OCI-LY7 (cell line): ENCODE results near the gene ST6GAL2. TPM values are rescaled to one million over a fixed set of nuclear protein-coding genes. Genes with fewer than 3 reads are reported as not detected.

ENCODE experiments used
- BruUV-seq: library from RNA; stranded (reverse); fragments of 400-500 nt; replicated peaks from 2 replicates; lab custom pipeline; 2021; lab: Mats Ljungman, UMichigan
- CTCF ChIA-PET: fragments of 300-600 bp; sonication (Branson Sonifier 250); formaldehyde crosslinking; loops from one replicate; lab custom pipeline; 2022; ENCODE audit warnings: antibody characterized with exemption; ENCODE audit not compliant: unreplicated experiment; lab: Charles Lee
- POLR2A ChIA-PET: fragments of 300-600 bp; sonication (Branson Sonifier 250); formaldehyde crosslinking; loops from one replicate; lab custom pipeline; 2022; ENCODE audit warnings: antibody characterized with exemption; lab: Charles Lee
- DNase-seq: peaks from one replicate; pipeline ENCODE4 v3.0.0-alpha.2; 2015; ENCODE audit warnings: low spot score
- H2AFZ ChIP-seq: fragments of 200-600 bp; sonication (generic), shearing (Covaris generic); 2 replicates; pipeline ENCODE4 v1.6.1; 2014; ENCODE audit warnings: mild to moderate bottlenecking, antibody characterized with exemption, low read length, moderate library complexity
- H3K27ac ChIP-seq: fragments of 200-600 bp; sonication (generic); 2 replicates; pipeline ENCODE4 v1.5.1; 2014; ENCODE audit warnings: mixed run types, low read depth, mild to moderate bottlenecking, moderate library complexity, low read length, inconsistent platforms; ENCODE audit not compliant: poor library complexity, severe bottlenecking
- H3K36me3 ChIP-seq: fragments of 200-600 bp; sonication (generic); 2 replicates; pipeline ENCODE4 v1.6.1; 2014; ENCODE audit warnings: mild to moderate bottlenecking, antibody characterized with exemption, low read length, moderate library complexity, mixed read lengths; ENCODE audit not compliant: insufficient read depth
- H3K4me1 ChIP-seq: fragments of 200-600 bp; sonication (generic); 2 replicates; pipeline ENCODE4 v1.5.1; 2014; ENCODE audit warnings: mild to moderate bottlenecking, low read length; ENCODE audit not compliant: insufficient read depth, poor library complexity, severe bottlenecking
- H3K4me2 ChIP-seq: fragments of 200-600 bp; sonication (generic); 2 replicates; pipeline ENCODE4 v1.6.1; 2014; ENCODE audit warnings: mild to moderate bottlenecking, low read length
- H3K4me3 ChIP-seq: fragments of 200-600 bp; sonication (generic); 2 replicates; pipeline ENCODE4 v1.5.1; 2014; ENCODE audit warnings: mild to moderate bottlenecking, low read depth, low read length; ENCODE audit not compliant: poor library complexity, severe bottlenecking
- H3K79me2 ChIP-seq: fragments of 200-600 bp; sonication (generic); 2 replicates; pipeline ENCODE4 v1.6.1; 2016; ENCODE audit warnings: low read depth, mild to moderate bottlenecking, low read length, moderate library complexity, mixed read lengths; ENCODE audit not compliant: insufficient read depth
- H3K9me2 ChIP-seq: fragments of 200-600 bp; sonication (generic); 2 replicates; pipeline ENCODE4 v1.6.1; 2016; ENCODE audit warnings: mild to moderate bottlenecking, low read length, mixed read lengths; ENCODE audit not compliant: insufficient read depth
- H3K9me3 ChIP-seq: fragments of 200-600 bp; sonication (generic); 2 replicates; pipeline ENCODE4 v1.6.1; 2014; ENCODE audit warnings: mild to moderate bottlenecking, mixed run types, low read length, mixed read lengths
- H4K20me1 ChIP-seq: fragments of 200-600 bp; sonication (generic); 2 replicates; pipeline ENCODE4 v1.6.1; 2014; ENCODE audit warnings: mild to moderate bottlenecking, antibody characterized with exemption, low read length, moderate library complexity, mixed read lengths; ENCODE audit not compliant: insufficient read depth
- EZH2phosphoT487 ChIP-seq: fragments of 200-600 bp; sonication (generic); IDR thresholded peaks from 2 replicates; pipeline ENCODE4 v1.6.1; 2018; ENCODE audit warnings: low read depth, borderline replicate concordance, mild to moderate bottlenecking, mixed run types, antibody characterized with exemption, low read length, moderate library complexity, mixed read lengths
- intact Hi-C: fragments of 100-400 bp; cut with micrococcal nuclease; formaldehyde crosslinking; loops from one replicate; pipeline ENCODE4 v1.10.0; 2022; ENCODE audit not compliant: unreplicated experiment
- total RNA-seq, 2 experiments: library from RNA; depleted of rRNA in 1 of 2; stranded (reverse); fragments of >200 nt in 1 of 2; shearing (Covaris generic) in 1 of 2; gene quantifications; 2 replicates each; pipeline ENCODE4 v1.2.3, GENCODE V29; 2014 to 2022
- TF ChIP-seq, protein P1 (sequence below): fragments of 200-600 bp; sonication (generic); conservative IDR thresholded peaks from 2 replicates; pipeline ENCODE4 v1.5.1; 2014; ENCODE audit warnings: mild to moderate bottlenecking, antibody characterized with exemption, low read length, moderate library complexity, mixed read lengths

ST6GAL2 gene
- total RNA-seq, 2 experiments from 2014 or later: not detected

- ChIA-PET CTCF (no interaction called here), POLR2A (no interaction called here)
- Histone ChIP-seq H3K9me3 (no peaks in the 10 kb centered on the region), H3K36me3 (no peaks in the 10 kb centered on the region), H3K79me2 (no peaks in the 10 kb centered on the region), H2AFZ (no peak overlapping the region), H3K4me1 (no peaks in the 10 kb centered on the region), H3K9me2 (no peaks in the 10 kb centered on the region), H3K4me2 (no peak overlapping the region), H3K4me3 (no peak overlapping the region), H4K20me1 (no peaks in the 10 kb centered on the region), H3K27ac (no peak overlapping the region)
- no peak for DNase-seq
- no TSS peak for BruUV-seq
- intact Hi-C loops: no loop called here
- TF ChIP-seq EZH2phosphoT487: no peak
- TF ChIP-seq, protein P1, sequence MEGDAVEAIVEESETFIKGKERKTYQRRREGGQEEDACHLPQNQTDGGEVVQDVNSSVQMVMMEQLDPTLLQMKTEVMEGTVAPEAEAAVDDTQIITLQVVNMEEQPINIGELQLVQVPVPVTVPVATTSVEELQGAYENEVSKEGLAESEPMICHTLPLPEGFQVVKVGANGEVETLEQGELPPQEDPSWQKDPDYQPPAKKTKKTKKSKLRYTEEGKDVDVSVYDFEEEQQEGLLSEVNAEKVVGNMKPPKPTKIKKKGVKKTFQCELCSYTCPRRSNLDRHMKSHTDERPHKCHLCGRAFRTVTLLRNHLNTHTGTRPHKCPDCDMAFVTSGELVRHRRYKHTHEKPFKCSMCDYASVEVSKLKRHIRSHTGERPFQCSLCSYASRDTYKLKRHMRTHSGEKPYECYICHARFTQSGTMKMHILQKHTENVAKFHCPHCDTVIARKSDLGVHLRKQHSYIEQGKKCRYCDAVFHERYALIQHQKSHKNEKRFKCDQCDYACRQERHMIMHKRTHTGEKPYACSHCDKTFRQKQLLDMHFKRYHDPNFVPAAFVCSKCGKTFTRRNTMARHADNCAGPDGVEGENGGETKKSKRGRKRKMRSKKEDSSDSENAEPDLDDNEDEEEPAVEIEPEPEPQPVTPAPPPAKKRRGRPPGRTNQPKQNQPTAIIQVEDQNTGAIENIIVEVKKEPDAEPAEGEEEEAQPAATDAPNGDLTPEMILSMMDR: no peak
These were observed 40.3 kb downstream of the ST6GAL2 start for GRCh38 chr2:106845716-106846115.

DNA sequence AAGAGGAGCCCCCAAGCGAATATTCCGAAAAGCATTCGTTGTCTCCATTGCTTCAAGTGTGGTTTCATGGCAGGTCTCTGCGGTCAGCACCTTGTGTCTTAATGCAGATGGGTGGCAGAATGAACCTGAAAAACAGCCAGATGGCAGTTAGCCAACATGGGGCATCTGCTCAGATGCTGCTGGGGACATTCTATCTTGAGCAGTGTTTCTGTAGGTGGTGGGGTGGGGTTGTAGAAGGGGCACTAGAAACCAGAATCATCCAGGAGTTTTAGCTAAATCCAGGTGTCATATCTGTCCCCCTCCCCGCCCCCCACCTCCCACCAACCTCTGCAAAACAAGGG lies 42.1 kb downstream of the ST6GAL2 start:
- H3K36me3 ChIP-seq: no peaks in the 10 kb centered on the region
- H4K20me1 ChIP-seq: no peaks in the 10 kb centered on the region
- ChIA-PET CTCF (no interaction called here), POLR2A (no interaction called here)
- H3K4me3 ChIP-seq: no peak overlapping the region
- BruUV-seq: no TSS peak
- H3K79me2 ChIP-seq: no peaks in the 10 kb centered on the region
- intact Hi-C loops: no loop called here
- DNase-seq: no peak
- no peak overlapping the region for H3K27ac ChIP-seq
- H3K4me1 ChIP-seq: no peaks in the 10 kb centered on the region
- H3K9me2 ChIP-seq: no peaks in the 10 kb centered on the region
- no peak overlapping the region for H2AFZ ChIP-seq
- H3K9me3 ChIP-seq: no peaks in the 10 kb centered on the region
- TF ChIP-seq EZH2phosphoT487: no peak
- TF ChIP-seq, protein P1: no peak
- no peak overlapping the region for H3K4me2 ChIP-seq

DNA sequence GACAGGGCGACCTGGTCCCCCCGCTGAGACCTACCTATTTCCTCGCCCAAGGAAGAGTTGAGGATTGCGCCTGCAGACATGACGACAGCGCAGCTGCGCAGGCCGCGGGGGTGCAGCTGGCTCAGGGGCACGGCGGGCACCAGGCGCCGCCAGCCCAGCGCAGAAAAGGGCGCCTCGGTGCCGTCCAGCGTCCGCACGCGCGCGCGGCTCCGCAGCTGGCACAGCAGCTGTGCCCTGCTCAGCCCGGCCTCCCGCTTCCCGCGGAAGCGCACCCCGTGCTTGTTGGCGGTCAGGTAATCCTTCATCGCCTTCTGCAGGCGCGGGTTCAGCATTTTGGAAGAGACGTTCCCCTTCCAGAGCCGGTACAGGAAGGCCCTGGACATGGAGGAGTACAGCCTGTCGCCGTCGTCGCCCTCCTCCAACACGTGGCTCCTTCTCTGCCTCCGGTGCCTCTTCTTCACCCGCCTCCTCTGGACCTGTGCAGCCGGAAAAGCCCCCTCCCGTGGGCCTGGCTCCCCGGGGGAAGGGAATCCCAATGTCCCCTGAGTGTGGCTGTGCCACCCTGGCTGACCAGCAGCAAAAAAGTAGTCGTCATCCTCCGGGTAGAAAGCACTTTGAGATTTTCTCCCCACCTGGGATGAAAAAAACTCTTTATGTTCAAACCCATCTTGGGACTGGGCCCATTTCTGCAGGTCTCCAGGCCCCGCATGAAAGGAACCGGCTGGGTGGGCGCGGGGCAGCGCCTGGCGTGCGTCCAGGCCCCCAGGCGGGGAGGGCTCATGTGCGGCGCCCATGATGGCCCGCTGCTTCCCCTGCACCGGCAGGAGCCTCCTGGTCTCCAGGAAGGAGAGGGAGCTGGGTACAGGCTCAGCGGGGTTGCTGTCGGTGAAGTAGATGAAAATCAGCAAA lies 42.7 kb downstream of the ST6GAL2 start:
- H3K4me3 ChIP-seq: no peak overlapping the region
- ChIA-PET POLR2A (no interaction called here), CTCF (no interaction called here)
- no peaks in the 10 kb centered on the region for H3K4me1 ChIP-seq
- no peak overlapping the region for H3K27ac ChIP-seq
- intact Hi-C loops: no loop called here
- H3K9me3 ChIP-seq: no peaks in the 10 kb centered on the region
- no peak for DNase-seq
- H2AFZ ChIP-seq: no peak overlapping the region
- no peaks in the 10 kb centered on the region for H3K9me2 ChIP-seq
- H3K4me2 ChIP-seq: no peak overlapping the region
- no peak for TF ChIP-seq EZH2phosphoT487
- TF ChIP-seq, protein P1: no peak
- no peaks in the 10 kb centered on the region for H4K20me1 ChIP-seq
- no TSS peak for BruUV-seq
- H3K79me2 ChIP-seq: no peaks in the 10 kb centered on the region
- no peaks in the 10 kb centered on the region for H3K36me3 ChIP-seq
